ENCODE results near the gene CDK5RAP2.

The CDK5RAP2 gene

DNA sequence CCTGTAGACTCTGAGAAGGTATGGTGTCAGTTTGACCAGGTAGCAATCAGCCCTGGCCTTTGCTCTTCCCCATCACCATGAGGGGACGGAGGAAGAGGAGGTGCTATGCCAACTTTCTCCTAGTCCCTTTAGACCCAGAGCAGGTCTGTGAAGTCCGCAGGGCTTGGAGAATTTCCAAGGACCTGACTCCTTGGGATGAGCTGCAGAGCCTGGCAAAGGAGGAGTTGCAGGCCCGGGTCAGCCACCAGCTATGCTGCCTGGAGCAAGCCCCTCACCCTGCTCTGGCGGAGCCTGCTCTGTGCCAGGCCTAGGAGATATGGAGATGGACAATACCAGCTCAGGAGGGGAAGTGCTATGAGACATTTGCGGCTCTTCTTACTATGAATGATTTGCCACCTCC is 188.3 kb downstream of the CDK5RAP2 start:
- no peak for TF ChIP-seq POLR2AphosphoS5 (IDR thresholded peaks at IDR 0.05; ENCODE audit: low read depth, low read length)
- TF ChIP-seq, protein P1, sequence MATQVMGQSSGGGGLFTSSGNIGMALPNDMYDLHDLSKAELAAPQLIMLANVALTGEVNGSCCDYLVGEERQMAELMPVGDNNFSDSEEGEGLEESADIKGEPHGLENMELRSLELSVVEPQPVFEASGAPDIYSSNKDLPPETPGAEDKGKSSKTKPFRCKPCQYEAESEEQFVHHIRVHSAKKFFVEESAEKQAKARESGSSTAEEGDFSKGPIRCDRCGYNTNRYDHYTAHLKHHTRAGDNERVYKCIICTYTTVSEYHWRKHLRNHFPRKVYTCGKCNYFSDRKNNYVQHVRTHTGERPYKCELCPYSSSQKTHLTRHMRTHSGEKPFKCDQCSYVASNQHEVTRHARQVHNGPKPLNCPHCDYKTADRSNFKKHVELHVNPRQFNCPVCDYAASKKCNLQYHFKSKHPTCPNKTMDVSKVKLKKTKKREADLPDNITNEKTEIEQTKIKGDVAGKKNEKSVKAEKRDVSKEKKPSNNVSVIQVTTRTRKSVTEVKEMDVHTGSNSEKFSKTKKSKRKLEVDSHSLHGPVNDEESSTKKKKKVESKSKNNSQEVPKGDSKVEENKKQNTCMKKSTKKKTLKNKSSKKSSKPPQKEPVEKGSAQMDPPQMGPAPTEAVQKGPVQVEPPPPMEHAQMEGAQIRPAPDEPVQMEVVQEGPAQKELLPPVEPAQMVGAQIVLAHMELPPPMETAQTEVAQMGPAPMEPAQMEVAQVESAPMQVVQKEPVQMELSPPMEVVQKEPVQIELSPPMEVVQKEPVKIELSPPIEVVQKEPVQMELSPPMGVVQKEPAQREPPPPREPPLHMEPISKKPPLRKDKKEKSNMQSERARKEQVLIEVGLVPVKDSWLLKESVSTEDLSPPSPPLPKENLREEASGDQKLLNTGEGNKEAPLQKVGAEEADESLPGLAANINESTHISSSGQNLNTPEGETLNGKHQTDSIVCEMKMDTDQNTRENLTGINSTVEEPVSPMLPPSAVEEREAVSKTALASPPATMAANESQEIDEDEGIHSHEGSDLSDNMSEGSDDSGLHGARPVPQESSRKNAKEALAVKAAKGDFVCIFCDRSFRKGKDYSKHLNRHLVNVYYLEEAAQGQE (IDR thresholded peaks at IDR 0.05; ENCODE audit: insufficient read depth in 1 of 2, low read depth in 2 of 2, low read length in 2 of 2) = no peak
- no peak for TF ChIP-seq TAF1 (IDR thresholded peaks at IDR 0.05; ENCODE audit: borderline replicate concordance, insufficient read depth, low read length)
- TF ChIP-seq SIN3A (IDR thresholded peaks at IDR 0.05; ENCODE audit: borderline replicate concordance, insufficient read depth, low read length) = no peak
- no peak for TF ChIP-seq FOXP2 (optimal IDR thresholded peaks at IDR 0.05; ENCODE audit: borderline replicate concordance, extremely low read depth, extremely low read length, insufficient read depth)

DNA sequence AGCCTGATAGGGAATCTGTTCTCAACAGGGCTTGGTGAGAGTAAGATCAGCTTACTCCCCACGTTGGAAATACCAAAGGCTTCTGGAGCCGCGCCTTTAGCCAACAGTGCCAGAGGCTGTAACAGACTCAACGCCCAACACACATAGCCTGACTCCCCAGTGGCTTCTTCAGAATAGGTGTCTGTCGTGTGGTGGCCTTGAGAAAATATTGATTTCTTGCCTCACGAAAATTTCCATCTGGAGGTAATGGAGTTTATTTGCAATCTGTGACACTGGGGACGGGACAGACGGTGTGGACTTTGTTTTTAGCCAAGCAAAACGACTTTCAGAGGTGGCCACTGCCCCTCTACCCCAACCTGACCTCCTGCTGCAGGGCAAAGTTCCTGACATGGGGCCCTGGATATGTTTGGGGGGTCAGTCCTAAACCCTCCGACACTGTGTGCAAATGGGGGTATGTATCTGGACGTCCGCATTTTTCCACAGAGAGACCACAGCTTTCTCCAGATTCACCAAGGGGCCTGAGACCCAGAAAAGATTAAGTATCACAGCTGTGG is 189.3 kb downstream of the CDK5RAP2 start:
- TF ChIP-seq TAF1 (IDR thresholded peaks at IDR 0.05; ENCODE audit: borderline replicate concordance, insufficient read depth, low read length) (no peak), POLR2AphosphoS5 (IDR thresholded peaks at IDR 0.05; ENCODE audit: low read depth, low read length) (no peak), FOXP2 (optimal IDR thresholded peaks at IDR 0.05; ENCODE audit: borderline replicate concordance, extremely low read depth, extremely low read length, insufficient read depth) (no peak), SIN3A (IDR thresholded peaks at IDR 0.05; ENCODE audit: borderline replicate concordance, insufficient read depth, low read length) (no peak)
- TF ChIP-seq, protein P1 (IDR thresholded peaks at IDR 0.05; ENCODE audit: insufficient read depth in 1 of 2, low read depth in 2 of 2, low read length in 2 of 2) = no peak

DNA sequence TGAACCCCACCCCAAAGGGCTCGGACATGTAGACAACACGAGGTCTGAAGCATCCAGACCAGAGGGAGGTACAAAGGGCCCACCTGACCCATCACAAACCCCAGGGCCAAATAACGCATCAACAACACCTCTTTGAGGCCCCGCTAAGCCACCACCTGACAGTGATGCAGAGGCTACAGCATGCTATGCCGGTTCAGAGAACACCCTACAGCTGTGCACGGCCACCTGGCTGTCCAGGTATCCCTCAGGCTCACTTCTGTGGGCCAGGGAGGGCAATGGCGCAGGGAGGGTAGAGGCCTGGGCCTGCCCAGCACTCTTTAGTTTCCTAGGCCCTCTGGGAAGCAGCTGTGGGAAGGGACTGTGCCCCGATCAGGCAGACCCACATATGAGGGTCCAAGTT is 190.1 kb downstream of the CDK5RAP2 start:
- TF ChIP-seq SIN3A (IDR thresholded peaks at IDR 0.05; ENCODE audit: borderline replicate concordance, insufficient read depth, low read length) (no peak), FOXP2 (optimal IDR thresholded peaks at IDR 0.05; ENCODE audit: borderline replicate concordance, extremely low read depth, extremely low read length, insufficient read depth) (no peak), TAF1 (IDR thresholded peaks at IDR 0.05; ENCODE audit: borderline replicate concordance, insufficient read depth, low read length) (no peak), POLR2AphosphoS5 (IDR thresholded peaks at IDR 0.05; ENCODE audit: low read depth, low read length) (no peak)
- TF ChIP-seq, protein P1 (IDR thresholded peaks at IDR 0.05; ENCODE audit: insufficient read depth in 1 of 2, low read depth in 2 of 2, low read length in 2 of 2) = no peak

DNA sequence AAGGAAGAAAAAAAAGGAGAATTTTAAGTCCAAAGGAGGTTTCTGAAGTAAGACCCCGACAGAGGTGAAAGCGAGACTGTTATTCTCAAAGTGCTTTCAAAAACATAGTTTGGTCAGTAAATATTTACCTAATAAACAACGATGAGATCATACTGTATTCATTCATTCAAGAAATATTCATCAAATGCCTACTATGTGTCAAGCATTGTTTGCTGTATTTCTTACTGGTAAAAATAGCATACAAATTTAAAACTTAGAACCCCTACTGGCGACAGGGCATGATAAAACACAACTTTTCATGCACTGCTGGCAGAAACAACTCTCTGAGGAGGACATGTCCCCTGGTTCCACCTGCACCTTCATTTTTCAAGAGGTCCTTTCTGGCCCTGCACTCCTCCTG is 190.7 kb downstream of the CDK5RAP2 start:
- TF ChIP-seq POLR2AphosphoS5 (IDR thresholded peaks at IDR 0.05; ENCODE audit: low read depth, low read length) (no peak), TAF1 (IDR thresholded peaks at IDR 0.05; ENCODE audit: borderline replicate concordance, insufficient read depth, low read length) (no peak), FOXP2 (optimal IDR thresholded peaks at IDR 0.05; ENCODE audit: borderline replicate concordance, extremely low read depth, extremely low read length, insufficient read depth) (no peak)

DNA sequence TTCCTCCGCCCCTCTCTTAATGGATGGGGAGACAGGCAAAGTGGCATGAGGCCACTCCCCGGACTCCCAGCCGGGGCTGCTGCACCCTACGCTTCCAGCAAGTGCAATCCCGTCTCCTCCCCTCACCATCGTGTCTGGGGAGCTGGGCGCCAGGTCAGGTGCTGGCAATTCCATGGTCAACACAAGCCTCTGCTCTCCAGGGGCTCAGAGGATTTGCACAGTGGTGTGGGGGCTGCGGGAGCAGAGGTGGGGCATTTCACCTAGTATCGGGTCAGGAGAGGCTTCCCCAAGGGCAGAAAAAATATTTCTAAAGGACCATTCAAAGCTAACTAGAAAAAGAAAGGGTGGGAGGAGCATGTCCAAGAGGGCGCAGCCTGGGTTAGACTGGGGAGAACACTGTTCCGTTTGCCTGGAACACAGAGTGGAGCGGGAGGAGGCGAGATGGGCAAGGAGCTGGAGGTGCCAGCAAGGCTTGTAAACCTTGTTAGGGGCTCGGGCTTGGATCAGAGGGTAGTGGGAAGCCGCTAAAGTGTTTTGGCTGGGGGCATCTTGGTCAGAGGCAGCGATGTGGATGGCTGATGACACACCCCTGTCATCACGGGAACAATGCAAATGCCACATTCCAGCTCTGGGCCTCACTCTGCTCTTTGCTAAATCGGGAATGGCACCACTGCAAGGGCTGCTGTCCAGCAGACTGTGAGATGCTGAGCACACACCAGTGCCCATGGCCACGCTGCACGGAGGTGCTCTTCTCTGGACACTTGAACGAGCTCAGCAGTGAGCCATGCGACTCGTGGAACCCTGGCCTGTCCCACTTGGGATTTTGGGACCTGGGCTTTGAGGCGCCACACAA is 191.7 kb downstream of the CDK5RAP2 start:
- TF ChIP-seq, protein P1 (IDR thresholded peaks at IDR 0.05; ENCODE audit: insufficient read depth in 1 of 2, low read depth in 2 of 2, low read length in 2 of 2) = peak in 1 of 2 experiments; percentile 33; a peak in 1 of 4 replicates
- no peak for TF ChIP-seq TAF1 (IDR thresholded peaks at IDR 0.05; ENCODE audit: borderline replicate concordance, insufficient read depth, low read length)
- no peak for TF ChIP-seq SIN3A (IDR thresholded peaks at IDR 0.05; ENCODE audit: borderline replicate concordance, insufficient read depth, low read length)
- no peak for TF ChIP-seq FOXP2 (optimal IDR thresholded peaks at IDR 0.05; ENCODE audit: borderline replicate concordance, extremely low read depth, extremely low read length, insufficient read depth)

Data from PFSK-1 (cell line).